ENCODE measurements around the gene KCNH6.

Gene KCNH6

GRCh38 chr17:63595132-63595531 is 72.0 kb downstream of the KCNH6 start:
- no peak overlapping the region for H3K4me3 Mint-ChIP-seq
- no peak overlapping the region for H3K27ac Mint-ChIP-seq
- peaks cover 21% of the 10 kb centered on the region for H3K4me1 Mint-ChIP-seq
- no peaks in the 10 kb centered on the region for H3K27me3 Mint-ChIP-seq
- DNase-seq (no peak), ATAC-seq (no peak)
- H3K36me3 Mint-ChIP-seq (ENCODE audit: low read depth): peaks cover 13% of the 10 kb centered on the region
- no peaks in the 10 kb centered on the region for H3K9me3 Mint-ChIP-seq
